Ovary (tissue), 9 donors: ENCODE measurements around the gene KDM6A. TPM values are rescaled to one million over a fixed set of nuclear protein-coding genes. Genes with fewer than 3 reads are reported as not detected.
"Not testable (repeated sequence)": the region's sequence is repeated elsewhere in the genome, so short reads cannot be mapped to it uniquely, and the experiment has no call there.

Experiments used
- DNase-seq, 5 donors: peaks; one replicate each; pipeline ENCODE4 v3.0.0-alpha.2; 2019 to 2020
- H3K27ac ChIP-seq, 2 donors: fragments of 200-600 bp; one replicate each; pipeline versions ENCODE4 v1.5.1 to v1.8.0; 2019 to 2022
- H3K27me3 ChIP-seq: fragments of 200-600 bp; one replicate; pipeline ENCODE4 v1.8.0; 2022
- H3K36me3 ChIP-seq: fragments of 200-600 bp; sonication (generic); one replicate; pipeline ENCODE4 v1.5.1; 2019
- H3K4me1 ChIP-seq: one replicate; pipeline ENCODE4 v1.8.1; 2013; ENCODE audit warnings: mild to moderate bottlenecking, moderate library complexity; ENCODE audit not compliant: insufficient read depth
- H3K4me3 ChIP-seq: fragments of 200-600 bp; sonication (generic); one replicate; pipeline ENCODE4 v1.5.1; 2017
- H3K9me3 ChIP-seq, 2 donors: fragments of 200-600 bp in 1 of 2; sonication (generic) in 1 of 2; one replicate each; pipeline versions ENCODE4 v1.5.1 to v1.8.1; 2013 to 2019; ENCODE audit warnings: mild to moderate bottlenecking in 1 of 2, moderate library complexity in 1 of 2
- CTCF ChIP-seq, 3 donors: fragments of 450-650 bp in 2 of 3; fragments of 200-600 bp in 1 of 3; IDR thresholded peaks; one replicate each; pipeline versions ENCODE4 v1.5.1 to v1.8.0; 2016 to 2022; ENCODE audit warnings: antibody characterized with exemption in 3 of 3, mild to moderate bottlenecking in 1 of 3
- EP300 ChIP-seq: sonication (generic); formaldehyde crosslinking; IDR thresholded peaks from one replicate; pipeline ENCODE4 v1.6.1; 2017; ENCODE audit warnings: antibody characterized with exemption
- POLR2A ChIP-seq: fragments of 450-650 bp; IDR thresholded peaks from one replicate; pipeline ENCODE4 v1.6.1; 2017; ENCODE audit warnings: antibody characterized with exemption, mild to moderate bottlenecking, moderate library complexity
- WGBS, 3 donors: extraction: QIAGEN DNeasy Blood & Tissue Kit in 1 of 3; methylation state at CpG; one replicate each; pipeline versions ENCODE4 v1.1.5 to v1.1.7; 2013 to 2017; 5-methylcytosine and 5-hydroxymethylcytosine counted together
- intact Hi-C, 4 donors: fragments of 100-400 bp; cut with DNase I; formaldehyde crosslinking; loops; one replicate each; pipeline versions ENCODE4 v1.11.0 to v1.15.1; 2022 to 2023
- polyA plus RNA-seq, 2 donors: library from polyadenylated mRNA; stranded (reverse); fragments of 200-250 nt in 1 of 2; fragments of 350-450 nt in 1 of 2; fragmentation: Illumina TruSeq in 1 of 2; extraction: RNeasy Lipid Tissue Mini Kit (QIAGEN cat#74804) in 1 of 2; gene quantifications; one replicate each; pipeline ENCODE4 v1.2.3, GENCODE V29; 2013 to 2014
- total RNA-seq, 7 donors: library from RNA; depleted of rRNA in 2 of 7; stranded (reverse); fragments of >200 nt in 2 of 7; fragmentation: NEBNext Ultra II Directional in 3 of 7; extraction: Animal tissue kit (Norgen Biotek cat#: 25700) in 3 of 7; gene quantifications; one replicate each; pipeline versions ENCODE4 v1.1.0 to v1.2.4, GENCODE V29; 2016 to 2023
- donor health status: DM: no; HTN: no; CAD: no; lungs with moderate emphysema.
- donor health status: DM: no; HTN: no; CAD: no.
- donor health status: Bipolar disorder and iron deficiency.
- donor health status: DM: yes; HTN: yes; CAD: no.
- donor health status: DM: no; HTN: no; CAD: no.
- donor health status: DM: yes; HTN: yes; CAD: no.

Gene KDM6A
- total and polyA plus RNA-seq, 9 donors: 19.8 to 56.2 (median 42.1) TPM

DNA sequence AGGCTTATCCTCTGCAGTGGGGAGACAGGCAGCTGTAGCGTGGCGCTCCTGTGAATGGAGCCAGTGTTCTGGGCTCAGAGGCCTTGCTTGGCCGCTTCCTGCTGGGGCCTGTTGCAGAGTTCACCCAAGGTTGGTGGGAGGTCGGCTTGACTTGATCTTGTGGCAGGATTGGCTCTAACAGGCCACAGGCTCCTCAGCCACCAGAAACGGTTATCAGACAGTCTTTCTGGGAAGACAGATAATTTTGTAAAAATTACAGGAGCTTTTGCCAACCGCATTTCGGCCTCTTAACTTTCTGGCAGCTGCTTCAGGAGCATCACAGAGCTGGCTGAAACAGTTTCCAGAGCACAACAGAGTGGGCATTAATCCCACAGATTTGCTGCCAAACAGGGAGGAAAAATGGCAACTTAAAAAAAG, 261.3 kb downstream of the KDM6A start:
- Histone ChIP-seq H3K4me3 (no peak overlapping the region), H3K27me3 (no peaks in the 10 kb centered on the region), H3K27ac (no peak overlapping the region), H3K4me1 (no peaks in the 10 kb centered on the region), H3K36me3 (no peaks in the 10 kb centered on the region), H3K9me3 (no peaks in the 10 kb centered on the region)
- 43 to 58% (median 49%) methylated on average over 7 of the region's 7 CpGs for WGBS, 3 donors
- no peak for TF ChIP-seq EP300
- TF ChIP-seq POLR2A: no peak
- TF ChIP-seq CTCF (IDR thresholded peaks at IDR 0.05): no peak
- intact Hi-C loops: no loop called here
- DNase-seq: peak in 3 of 5 donors; percentile 22 to 46 (median 36)

GRCh38 chrX:45134775-45135174, 261.8 kb downstream of the KDM6A start:
- TF ChIP-seq POLR2A: no peak
- TF ChIP-seq CTCF (IDR thresholded peaks at IDR 0.05): no peak
- no peak for TF ChIP-seq EP300
- intact Hi-C loops: no loop called here
- no peaks in the 10 kb centered on the region for H3K36me3 ChIP-seq
- no peak overlapping the region for H3K27ac ChIP-seq
- H3K27me3 ChIP-seq: no peaks in the 10 kb centered on the region
- WGBS, 3 donors: 53 to 60% (median 59%) methylated on average over 3 of the region's 3 CpGs
- H3K4me3 ChIP-seq: no peak overlapping the region
- no peak for DNase-seq
- H3K9me3 ChIP-seq: no peaks in the 10 kb centered on the region
- H3K4me1 ChIP-seq: no peaks in the 10 kb centered on the region

- intact Hi-C loops, H3K36me3 ChIP-seq, H3K9me3 ChIP-seq, H3K27me3 ChIP-seq, H3K4me1 ChIP-seq, H3K27ac ChIP-seq, H3K4me3 ChIP-seq, DNase-seq: not testable (repeated sequence)
- WGBS, 3 donors: 74 to 84% (median 78%) methylated on average over 4 of the region's 4 CpGs
These were observed 262.5 kb downstream of the KDM6A start for GRCh38 chrX:45135391-45136075.

- H3K27ac ChIP-seq: no peak overlapping the region
- no peak for TF ChIP-seq POLR2A
- no peak overlapping the region for H3K4me3 ChIP-seq
- H3K4me1 ChIP-seq: no peaks in the 10 kb centered on the region
- H3K27me3 ChIP-seq: no peaks in the 10 kb centered on the region
- H3K36me3 ChIP-seq: no peaks in the 10 kb centered on the region
- DNase-seq: no peak
- H3K9me3 ChIP-seq: no peaks in the 10 kb centered on the region
- intact Hi-C loops: no loop called here
These were observed 264.5 kb downstream of the KDM6A start for GRCh38 chrX:45137531-45137930.

- no peaks in the 10 kb centered on the region for H3K4me1 ChIP-seq
- no peak for DNase-seq
- H3K36me3 ChIP-seq: no peaks in the 10 kb centered on the region
- intact Hi-C loops: no loop called here
- WGBS, 3 donors: 83 to 89% (median 86%) methylated on average over 4 of the region's 4 CpGs
- H3K9me3 ChIP-seq: no peaks in the 10 kb centered on the region
- no peak overlapping the region for H3K27ac ChIP-seq
- H3K4me3 ChIP-seq: no peak overlapping the region
- no peaks in the 10 kb centered on the region for H3K27me3 ChIP-seq
- TF ChIP-seq POLR2A (no peak), EP300 (no peak), CTCF (IDR thresholded peaks at IDR 0.05) (no peak)
These were observed 265.5 kb downstream of the KDM6A start for GRCh38 chrX:45138525-45138924.
